ENCODE results near the gene AP3D1. TPM values are rescaled to one million over a fixed set of nuclear protein-coding genes. Genes with fewer than 3 reads are reported as not detected.
A peak's percentile ranks its signal among the peaks of the same experiment; 100 is the strongest.

AP3D1 gene
- total RNA-seq, 1 donor from 2014 or later, result 50.9 TPM

- Histone ChIP-seq H3K4me2 (no peak overlapping the region), H4K20me1 (ENCODE audit: low read depth) (peaks cover 68% of the 10 kb centered on the region), H3K27me3 (no peaks in the 10 kb centered on the region), H3K9me3 (ENCODE audit: low read depth) (no peaks in the 10 kb centered on the region), H2AFZ (replicated peaks) (no peak overlapping the region), H3K4me3 (no peak overlapping the region), H3K79me2 (ENCODE audit: low read depth) (peaks cover 10% of the 10 kb centered on the region), H3K36me3 (no peaks in the 10 kb centered on the region), H3K4me1 (no peaks in the 10 kb centered on the region), H3K27ac (no peak overlapping the region), H3K9ac (no peak overlapping the region), H3F3A (ENCODE audit: low read depth) (peaks cover 4% of the 10 kb centered on the region)
- H3K27ac Mint-ChIP-seq, result no peak overlapping the region
- H3K36me3 Mint-ChIP-seq, result peaks cover 2% of the 10 kb centered on the region
- DNase-seq (ENCODE audit: low spot score), result no peak
- no peak overlapping the region for H3K4me3 Mint-ChIP-seq
- H3K4me1 Mint-ChIP-seq, result no peaks in the 10 kb centered on the region
- no peaks in the 10 kb centered on the region for H3K27me3 Mint-ChIP-seq (ENCODE audit: insufficient read depth, low read depth)
- H3K9me3 Mint-ChIP-seq, result no peaks in the 10 kb centered on the region
- TF ChIP-seq EZH2phosphoT487 (IDR thresholded peaks at IDR 0.05), result no peak
- TF ChIP-seq EZH2 (IDR thresholded peaks at IDR 0.05), result no peak
- TF ChIP-seq CTCF (IDR thresholded peaks at IDR 0.05), result no peak
These were observed 24.4 kb downstream of the AP3D1 start for GRCh38 chr19:2126879-2127518.

DNA sequence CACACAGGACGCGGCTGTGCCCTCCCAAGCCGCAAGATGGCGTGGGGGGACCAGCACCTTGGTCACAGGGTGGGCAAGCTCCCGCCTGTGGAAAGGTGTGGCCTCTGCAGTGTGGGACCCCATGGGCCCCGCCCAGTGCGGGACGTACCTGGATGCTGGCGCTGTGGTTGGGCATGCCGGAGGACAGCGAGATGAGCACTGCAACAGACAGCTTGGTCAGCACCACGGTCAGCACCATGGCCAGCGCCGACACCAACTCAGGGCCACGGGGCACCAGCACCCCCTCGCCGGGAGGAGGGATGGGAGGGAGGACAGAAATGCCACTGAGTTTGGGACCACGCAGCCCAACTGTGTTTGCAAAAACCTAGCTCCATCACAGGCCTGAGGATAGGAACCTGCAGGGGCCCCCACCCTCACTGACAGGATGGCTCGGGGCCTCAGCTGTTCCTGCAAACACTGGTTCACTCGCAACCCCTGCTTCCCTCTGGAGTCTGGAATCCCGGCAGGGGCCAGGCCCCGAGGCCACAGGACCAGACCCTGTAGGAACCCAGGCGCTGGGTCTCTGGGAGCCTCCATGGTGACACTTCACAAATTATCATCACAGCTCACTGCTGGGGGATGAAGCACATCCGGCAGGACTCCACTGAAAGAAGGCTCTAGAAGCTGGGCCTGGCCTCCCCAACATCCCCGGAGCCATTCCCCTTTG, 27.5 kb downstream of the AP3D1 start:
- peak; percentile 77 for DNase-seq (ENCODE audit: low spot score)
- Mint-ChIP-seq H3K4me1 (no peaks in the 10 kb centered on the region), H3K9me3 (no peaks in the 10 kb centered on the region), H3K36me3 (peaks cover 6% of the 10 kb centered on the region), H3K27me3 (ENCODE audit: insufficient read depth, low read depth) (peaks cover 2% of the 10 kb centered on the region), H3K27ac (no peak overlapping the region), H3K4me3 (no peak overlapping the region)
- Histone ChIP-seq H3K4me1 (no peaks in the 10 kb centered on the region), H3F3A (ENCODE audit: low read depth) (peaks cover 4% of the 10 kb centered on the region), H3K4me2 (no peak overlapping the region), H3K27ac (no peak overlapping the region), H3K4me3 (no peak overlapping the region), H3K79me2 (ENCODE audit: low read depth) (no peaks in the 10 kb centered on the region), H3K9me3 (ENCODE audit: low read depth) (no peaks in the 10 kb centered on the region), H3K36me3 (no peaks in the 10 kb centered on the region), H3K27me3 (no peaks in the 10 kb centered on the region), H3K9ac (no peak overlapping the region), H4K20me1 (ENCODE audit: low read depth) (peaks cover 54% of the 10 kb centered on the region), H2AFZ (replicated peaks) (no peak overlapping the region)
- TF ChIP-seq EZH2 (IDR thresholded peaks at IDR 0.05) (no peak), EZH2phosphoT487 (IDR thresholded peaks at IDR 0.05) (no peak), CTCF (IDR thresholded peaks at IDR 0.05) (no peak)

DNA sequence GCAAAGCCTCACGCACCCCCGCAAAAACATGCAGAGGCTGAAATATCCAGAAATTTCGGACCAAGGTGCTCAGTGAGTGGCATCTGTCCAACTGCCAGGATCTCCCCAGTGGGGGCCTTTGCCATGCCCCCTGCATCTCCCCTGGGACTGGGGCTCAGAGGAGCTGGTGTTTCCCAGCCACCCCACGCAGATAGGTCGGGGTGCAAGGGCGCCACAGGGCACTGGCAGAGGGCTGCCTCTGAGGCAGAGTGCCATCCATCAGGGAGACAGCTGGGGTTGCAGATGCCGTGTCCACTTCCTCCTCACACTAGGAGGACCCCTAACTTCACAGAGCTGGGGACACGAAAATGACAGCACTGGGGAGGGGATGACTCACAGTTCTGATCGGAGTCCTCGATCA, 28.4 kb downstream of the AP3D1 start:
- Histone ChIP-seq H2AFZ (replicated peaks) (no peak overlapping the region), H3K4me3 (no peak overlapping the region), H3K79me2 (ENCODE audit: low read depth) (no peaks in the 10 kb centered on the region), H3K4me2 (no peak overlapping the region), H3K27ac (no peak overlapping the region), H3K27me3 (no peaks in the 10 kb centered on the region), H3K9me3 (ENCODE audit: low read depth) (no peaks in the 10 kb centered on the region), H3K36me3 (no peaks in the 10 kb centered on the region), H3K4me1 (no peaks in the 10 kb centered on the region), H3K9ac (no peak overlapping the region), H4K20me1 (ENCODE audit: low read depth) (peaks cover 50% of the 10 kb centered on the region), H3F3A (ENCODE audit: low read depth) (peaks cover 4% of the 10 kb centered on the region)
- Mint-ChIP-seq H3K27me3 (ENCODE audit: insufficient read depth, low read depth) (peaks cover 5% of the 10 kb centered on the region), H3K36me3 (peaks cover 10% of the 10 kb centered on the region), H3K4me1 (no peaks in the 10 kb centered on the region), H3K27ac (no peak overlapping the region), H3K4me3 (no peak overlapping the region), H3K9me3 (no peaks in the 10 kb centered on the region)
- DNase-seq (ENCODE audit: low spot score), result no peak
- TF ChIP-seq CTCF (IDR thresholded peaks at IDR 0.05) (no peak), EZH2 (IDR thresholded peaks at IDR 0.05) (no peak), EZH2phosphoT487 (IDR thresholded peaks at IDR 0.05) (no peak)

Data from neural progenitor cell (in vitro differentiated cells).